Coronary artery (tissue), 2 donors: Measurements from ENCODE around the gene SCG5.

Experiments
- DNase-seq: peaks from one replicate; pipeline ENCODE4 v3.0.0-alpha.2; 2017; ENCODE audit warnings: low spot score
- H3K27ac ChIP-seq, 2 donors: fragments of 200-600 bp; sonication (generic); one replicate each; pipeline ENCODE4 v1.5.1; 2016 to 2019
- H3K4me3 ChIP-seq: fragments of 200-600 bp; sonication (generic); 2 replicates; pipeline ENCODE4 v1.5.1; 2016; ENCODE audit warnings: mild to moderate bottlenecking, moderate library complexity
- TF ChIP-seq, protein P1 (sequence below): fragments of 200-600 bp; sonication (generic); IDR thresholded peaks from one replicate; pipeline ENCODE4 v1.5.1; 2019; ENCODE audit warnings: antibody characterized with exemption

Gene SCG5

GRCh38 chr15:32668942-32669341 lies 27.4 kb downstream of the SCG5 start:
- Histone ChIP-seq H3K4me3 (no peak overlapping the region), H3K27ac (no peak overlapping the region)
- TF ChIP-seq, protein P1, sequence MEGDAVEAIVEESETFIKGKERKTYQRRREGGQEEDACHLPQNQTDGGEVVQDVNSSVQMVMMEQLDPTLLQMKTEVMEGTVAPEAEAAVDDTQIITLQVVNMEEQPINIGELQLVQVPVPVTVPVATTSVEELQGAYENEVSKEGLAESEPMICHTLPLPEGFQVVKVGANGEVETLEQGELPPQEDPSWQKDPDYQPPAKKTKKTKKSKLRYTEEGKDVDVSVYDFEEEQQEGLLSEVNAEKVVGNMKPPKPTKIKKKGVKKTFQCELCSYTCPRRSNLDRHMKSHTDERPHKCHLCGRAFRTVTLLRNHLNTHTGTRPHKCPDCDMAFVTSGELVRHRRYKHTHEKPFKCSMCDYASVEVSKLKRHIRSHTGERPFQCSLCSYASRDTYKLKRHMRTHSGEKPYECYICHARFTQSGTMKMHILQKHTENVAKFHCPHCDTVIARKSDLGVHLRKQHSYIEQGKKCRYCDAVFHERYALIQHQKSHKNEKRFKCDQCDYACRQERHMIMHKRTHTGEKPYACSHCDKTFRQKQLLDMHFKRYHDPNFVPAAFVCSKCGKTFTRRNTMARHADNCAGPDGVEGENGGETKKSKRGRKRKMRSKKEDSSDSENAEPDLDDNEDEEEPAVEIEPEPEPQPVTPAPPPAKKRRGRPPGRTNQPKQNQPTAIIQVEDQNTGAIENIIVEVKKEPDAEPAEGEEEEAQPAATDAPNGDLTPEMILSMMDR, result no peak
- DNase-seq, result no peak

DNA sequence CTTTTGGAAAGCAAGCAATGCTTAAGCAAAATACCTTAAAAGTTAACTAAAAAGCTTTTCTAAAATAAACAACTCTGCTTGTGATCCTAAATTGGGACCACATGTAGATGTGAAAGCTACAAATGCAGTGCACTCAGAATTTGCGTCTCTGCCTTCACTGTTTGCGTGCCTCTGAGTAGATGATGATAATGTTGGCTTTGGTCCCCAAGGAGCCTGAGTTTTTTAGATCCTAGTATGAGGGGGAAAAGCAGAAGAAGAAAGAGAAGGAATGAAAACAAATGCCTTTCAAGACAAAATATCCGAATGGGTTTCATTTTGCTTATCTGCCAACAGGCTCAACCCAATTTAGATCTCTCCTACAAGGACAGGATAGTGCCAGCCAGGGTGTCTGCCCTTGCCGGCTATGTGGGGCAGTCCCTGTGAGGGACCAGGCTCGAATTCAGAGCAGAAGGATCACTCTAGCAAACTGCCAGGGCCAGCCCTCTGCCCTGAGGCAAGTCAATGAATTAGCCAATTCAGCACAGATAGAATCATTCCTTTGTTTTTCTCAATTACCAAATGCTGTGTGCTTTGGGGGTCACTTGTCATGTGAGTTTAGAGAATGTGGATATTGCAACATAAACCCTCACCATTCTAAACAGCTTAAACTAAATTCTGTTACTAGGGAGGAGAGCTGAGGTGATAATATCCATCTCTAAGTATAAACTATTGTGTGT lies 28.5 kb downstream of the SCG5 start:
- no peak for DNase-seq
- no peak overlapping the region for H3K27ac ChIP-seq
- H3K4me3 ChIP-seq, result no peak overlapping the region
- TF ChIP-seq, protein P1, result no peak

- TF ChIP-seq, protein P1, result no peak
- H3K4me3 ChIP-seq, result no peak overlapping the region
- no peak for DNase-seq
- H3K27ac ChIP-seq, result no peak overlapping the region
Measured at GRCh38 chr15:32670623-32671022, 29.1 kb downstream of the SCG5 start.

DNA sequence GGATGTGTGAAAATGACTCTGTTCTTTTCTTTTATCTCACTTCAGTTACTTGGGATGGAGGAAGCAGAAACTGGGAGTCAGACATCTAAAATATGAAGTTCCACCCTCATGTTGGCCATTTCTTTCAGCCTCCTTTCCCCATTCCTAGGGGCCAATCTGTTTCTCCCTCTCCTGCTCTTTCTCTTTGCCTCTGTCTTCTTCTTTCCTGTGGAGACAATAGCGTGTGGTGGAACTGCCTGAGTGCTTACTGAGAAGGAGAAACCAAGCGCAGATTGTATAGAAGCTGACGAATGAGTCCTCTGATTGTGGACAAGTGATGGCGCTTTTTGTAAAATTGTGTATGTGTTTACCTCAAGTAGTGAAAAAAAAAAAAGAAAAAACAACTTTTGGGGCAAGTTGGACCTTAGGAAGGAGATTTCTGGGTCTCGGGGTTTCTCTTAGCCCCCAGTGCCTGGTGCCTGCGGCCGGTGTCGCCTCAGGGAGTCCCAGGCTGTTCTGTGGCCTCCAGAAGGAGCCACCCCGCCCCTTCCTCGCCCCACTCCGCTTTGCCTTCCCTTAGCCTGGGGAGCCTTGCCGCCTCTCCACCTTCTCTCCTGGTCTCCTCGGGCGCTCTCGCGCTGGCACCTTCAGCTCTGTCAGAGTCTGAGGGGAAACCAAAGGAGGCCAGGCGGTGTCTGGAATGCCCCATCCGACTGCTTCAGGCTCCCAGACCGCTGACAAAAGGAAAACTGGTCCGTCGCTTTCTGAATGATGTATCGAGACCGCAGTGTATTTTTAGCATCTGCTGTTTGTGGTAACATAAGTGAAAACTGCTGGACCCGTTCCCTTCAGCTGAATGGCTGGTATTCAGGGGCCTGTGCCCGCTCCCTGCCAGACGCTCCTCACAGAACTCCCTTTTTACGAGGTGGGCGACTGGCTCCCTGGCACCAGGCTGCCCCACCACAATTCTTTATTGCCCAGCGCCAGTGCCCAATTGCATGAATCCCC lies 30.1 kb downstream of the SCG5 start:
- Histone ChIP-seq H3K4me3 (no peak overlapping the region), H3K27ac (no peak overlapping the region)
- DNase-seq, result no peak
- TF ChIP-seq, protein P1, result no peak

GRCh38 chr15:32674681-32675080 lies 33.2 kb downstream of the SCG5 start:
- no peak overlapping the region for H3K4me3 ChIP-seq
- no peak for DNase-seq
- TF ChIP-seq, protein P1, result no peak
- H3K27ac ChIP-seq, result no peak overlapping the region

GRCh38 chr15:32675466-32675865 lies 34.0 kb downstream of the SCG5 start:
- Histone ChIP-seq H3K4me3 (no peak overlapping the region), H3K27ac (no peak overlapping the region)
- TF ChIP-seq, protein P1, result no peak
- DNase-seq, result no peak
